Trophoblast cell (in vitro differentiated cells and primary cell): ENCODE results near the gene FHIT.

Source experiments
- DNase-seq, 2 donors: peaks; one replicate each; pipeline ENCODE4 v3.0.0-alpha.2; 2016
- H2AFZ ChIP-seq: 2 replicates; pipeline ENCODE4 v1.6.1; 2013; ENCODE audit warnings: low read length, moderate library complexity, mild to moderate bottlenecking; ENCODE audit not compliant: insufficient read depth, poor library complexity
- H2AK5ac ChIP-seq: 2 replicates; pipeline ENCODE4 v1.6.1; 2013; ENCODE audit warnings: mild to moderate bottlenecking, low read length
- H2BK120ac ChIP-seq: 2 replicates; pipeline ENCODE4 v1.6.1; 2013; ENCODE audit warnings: low read length, mild to moderate bottlenecking, moderate library complexity; ENCODE audit not compliant: insufficient read depth, poor library complexity
- H2BK12ac ChIP-seq: 2 replicates; pipeline ENCODE4 v1.6.1; 2013; ENCODE audit warnings: mild to moderate bottlenecking, low read length, moderate library complexity
- H2BK5ac ChIP-seq: 2 replicates; pipeline ENCODE4 v1.6.1; 2013; ENCODE audit warnings: low read length, low read depth, moderate library complexity, mild to moderate bottlenecking; ENCODE audit not compliant: poor library complexity
- H3K14ac ChIP-seq: 2 replicates; pipeline ENCODE4 v1.6.1; 2013; ENCODE audit warnings: mild to moderate bottlenecking, low read length
- H3K18ac ChIP-seq: 2 replicates; pipeline ENCODE4 v1.6.1; 2013; ENCODE audit warnings: mild to moderate bottlenecking, low read length
- H3K23ac ChIP-seq: 2 replicates; pipeline ENCODE4 v1.6.1; 2013; ENCODE audit warnings: low read length
- H3K27ac ChIP-seq: 2 replicates; pipeline ENCODE4 v1.5.1; 2013; ENCODE audit warnings: low read depth, mild to moderate bottlenecking, inconsistent platforms, low read length, moderate library complexity
- H3K27me3 ChIP-seq: 2 replicates; pipeline ENCODE4 v1.6.1; 2013; ENCODE audit warnings: inconsistent platforms, mild to moderate bottlenecking, low read length, moderate library complexity; ENCODE audit not compliant: insufficient read depth
- H3K36me3 ChIP-seq, 2 experiments: 1 replicate in 1 of 2; 2 replicates in 1 of 2; pipeline ENCODE4 v1.6.1; 2013; ENCODE audit warnings: low read length in 2 of 2, mild to moderate bottlenecking in 2 of 2, moderate library complexity in 1 of 2; ENCODE audit not compliant: insufficient read depth in 2 of 2, control insufficient read depth in 1 of 2
- H3K4ac ChIP-seq: 2 replicates; pipeline ENCODE4 v1.6.1; 2013; ENCODE audit warnings: low read depth, mild to moderate bottlenecking, low read length, moderate library complexity
- H3K4me1 ChIP-seq, 2 experiments: 1 replicate in 1 of 2; 2 replicates in 1 of 2; pipeline ENCODE4 v1.6.1; 2013; ENCODE audit warnings: low read length in 2 of 2, mild to moderate bottlenecking in 2 of 2, moderate library complexity in 1 of 2; ENCODE audit not compliant: insufficient read depth in 2 of 2, control insufficient read depth in 1 of 2
- H3K4me2 ChIP-seq: 2 replicates; pipeline ENCODE4 v1.6.1; 2013; ENCODE audit warnings: inconsistent platforms, mild to moderate bottlenecking, low read length, moderate library complexity
- H3K4me3 ChIP-seq: 2 replicates; pipeline ENCODE4 v1.5.1; 2013; ENCODE audit warnings: mild to moderate bottlenecking, low read depth, low read length, inconsistent platforms
- H3K79me1 ChIP-seq: one replicate; pipeline ENCODE4 v1.6.1; 2013; ENCODE audit warnings: low read length
- H3K79me2 ChIP-seq: 2 replicates; pipeline ENCODE4 v1.6.1; 2013; ENCODE audit warnings: low read length, mild to moderate bottlenecking; ENCODE audit not compliant: control insufficient read depth, insufficient read depth, poor library complexity
- H3K9ac ChIP-seq: 2 replicates; pipeline ENCODE4 v1.6.1; 2013; ENCODE audit warnings: mild to moderate bottlenecking, low read length
- H3K9me3 ChIP-seq: 2 replicates; pipeline ENCODE4 v1.6.1; 2013; ENCODE audit warnings: low read depth, mild to moderate bottlenecking, control low read depth, inconsistent platforms, low read length; ENCODE audit not compliant: insufficient read depth
- H4K12ac ChIP-seq: 2 replicates; pipeline ENCODE4 v1.6.1; 2013; ENCODE audit warnings: low read depth, mild to moderate bottlenecking, low read length, moderate library complexity
- H4K8ac ChIP-seq: 2 replicates; pipeline ENCODE4 v1.6.1; 2013; ENCODE audit warnings: low read depth, mild to moderate bottlenecking, low read length, moderate library complexity
- H4K91ac ChIP-seq: one replicate; pipeline ENCODE4 v1.6.1; 2013; ENCODE audit warnings: low read depth, mild to moderate bottlenecking, low read length, moderate library complexity
- WGBS: extraction: QIAGEN DNeasy Blood & Tissue Kit; methylation state at CpG from one replicate; pipeline ENCODE4 v1.1.7; 2013; ENCODE audit warnings: missing lambda C conversion rate; ENCODE audit not compliant: insufficient read length, insufficient coverage; ENCODE audit errors: extremely low coverage; 5-methylcytosine and 5-hydroxymethylcytosine counted together

FHIT gene

GRCh38 chr3:61162965-61163364 is 88.3 kb downstream of the FHIT start:
- no peak overlapping the region for H3K4ac ChIP-seq

DNA sequence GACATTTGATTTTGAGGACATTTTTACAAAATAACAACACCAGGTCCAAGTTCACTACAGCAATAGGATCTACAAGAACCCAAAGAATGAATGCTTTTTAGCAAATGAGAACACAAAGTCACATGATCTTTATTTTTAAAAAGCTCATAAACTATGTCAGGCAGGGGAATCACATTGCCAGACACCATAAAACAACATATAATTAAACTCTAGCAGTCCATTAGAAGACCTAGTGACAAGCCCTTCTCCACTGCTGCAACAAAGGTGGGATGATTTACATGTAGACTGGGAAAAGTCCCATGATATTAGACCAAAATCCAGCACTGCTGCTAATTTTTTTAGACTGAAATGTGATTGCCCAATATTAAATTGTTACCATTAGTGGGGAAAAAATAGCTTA is 92.6 kb downstream of the FHIT start:
- Histone ChIP-seq H4K12ac (no peak overlapping the region), H3K27me3 (no peaks in the 10 kb centered on the region), H3K27ac (no peak overlapping the region), H2BK12ac (no peak overlapping the region), H2BK5ac (no peak overlapping the region), H3K23ac (no peak overlapping the region), H2BK120ac (no peak overlapping the region), H3K4me2 (no peak overlapping the region), H3K9me3 (no peaks in the 10 kb centered on the region), H3K14ac (no peak overlapping the region), H4K91ac (no peak overlapping the region), H3K9ac (no peak overlapping the region), H3K4me3 (no peak overlapping the region), H3K79me1 (no peaks in the 10 kb centered on the region), H3K79me2 (no peaks in the 10 kb centered on the region), H2AFZ (no peak overlapping the region), H2AK5ac (no peak overlapping the region), H3K4me1 (peaks cover 0 to 2% of the 10 kb centered on the region in 2 experiments), H3K18ac (no peak overlapping the region), H3K36me3 (no peaks in the 10 kb centered on the region), H3K4ac (no peak overlapping the region), H4K8ac (no peak overlapping the region)
- DNase-seq: no peak

More at GRCh38 chr3:61162965-61163364, 88.3 kb downstream of the FHIT start:
- H3K14ac ChIP-seq: no peak overlapping the region
- H4K12ac ChIP-seq: no peak overlapping the region
- no peak for DNase-seq
- H3K27me3 ChIP-seq: no peaks in the 10 kb centered on the region
- no peaks in the 10 kb centered on the region for H3K79me2 ChIP-seq
- no CpG with 5 or more reads among the region's 2 CpGs for WGBS
- H3K9me3 ChIP-seq: no peaks in the 10 kb centered on the region
- H3K79me1 ChIP-seq: no peaks in the 10 kb centered on the region
- H3K18ac ChIP-seq: no peak overlapping the region
- H2BK12ac ChIP-seq: no peak overlapping the region
- peaks cover 0 to 2% of the 10 kb centered on the region in 2 experiments for H3K4me1 ChIP-seq
- H2AK5ac ChIP-seq: no peak overlapping the region
- H2BK120ac ChIP-seq: no peak overlapping the region
- no peak overlapping the region for H4K91ac ChIP-seq
- H2BK5ac ChIP-seq: no peak overlapping the region
- H3K27ac ChIP-seq: no peak overlapping the region
- H3K23ac ChIP-seq: no peak overlapping the region
- no peak overlapping the region for H3K4me3 ChIP-seq
- no peak overlapping the region for H2AFZ ChIP-seq
- no peak overlapping the region for H3K4me2 ChIP-seq
- H3K9ac ChIP-seq: no peak overlapping the region
- H3K36me3 ChIP-seq: no peaks in the 10 kb centered on the region
- no peak overlapping the region for H4K8ac ChIP-seq

- WGBS: no CpG with 5 or more reads among the region's 4 CpGs
Observed at GRCh38 chr3:61158216-61158615, 93.0 kb downstream of the FHIT start.

GRCh38 chr3:61157414-61157813 is 93.8 kb downstream of the FHIT start:
- Histone ChIP-seq H4K12ac (no peak overlapping the region), H4K91ac (no peak overlapping the region), H3K4me1 (no peaks in the 10 kb centered on the region), H2BK5ac (no peak overlapping the region), H4K8ac (no peak overlapping the region), H3K27me3 (no peaks in the 10 kb centered on the region), H3K36me3 (no peaks in the 10 kb centered on the region), H3K4me3 (no peak overlapping the region), H3K23ac (no peak overlapping the region), H3K79me2 (no peaks in the 10 kb centered on the region), H2AK5ac (no peak overlapping the region), H3K18ac (no peak overlapping the region), H3K4me2 (no peak overlapping the region), H3K4ac (no peak overlapping the region), H2AFZ (no peak overlapping the region), H2BK12ac (no peak overlapping the region), H2BK120ac (no peak overlapping the region), H3K79me1 (no peaks in the 10 kb centered on the region), H3K27ac (no peak overlapping the region), H3K9ac (no peak overlapping the region), H3K14ac (no peak overlapping the region), H3K9me3 (no peaks in the 10 kb centered on the region)
- DNase-seq: no peak

More at GRCh38 chr3:61158216-61158615, 93.0 kb downstream of the FHIT start:
- no peaks in the 10 kb centered on the region for H3K4me1 ChIP-seq
- no peak overlapping the region for H3K23ac ChIP-seq
- no peak overlapping the region for H4K12ac ChIP-seq
- H3K4ac ChIP-seq: no peak overlapping the region
- no peak overlapping the region for H2AFZ ChIP-seq
- no peaks in the 10 kb centered on the region for H3K79me2 ChIP-seq
- no peak overlapping the region for H3K4me3 ChIP-seq
- no peak overlapping the region for H2BK5ac ChIP-seq
- no peak overlapping the region for H3K18ac ChIP-seq
- H4K91ac ChIP-seq: no peak overlapping the region
- no peak overlapping the region for H3K9ac ChIP-seq
- H3K27me3 ChIP-seq: no peaks in the 10 kb centered on the region
- H3K9me3 ChIP-seq: no peaks in the 10 kb centered on the region
- no peak overlapping the region for H4K8ac ChIP-seq
- H3K79me1 ChIP-seq: no peaks in the 10 kb centered on the region
- no peak overlapping the region for H3K4me2 ChIP-seq
- no peak overlapping the region for H3K14ac ChIP-seq
- H2BK12ac ChIP-seq: no peak overlapping the region
- H3K36me3 ChIP-seq: no peaks in the 10 kb centered on the region
- DNase-seq: no peak
- H3K27ac ChIP-seq: no peak overlapping the region
- no peak overlapping the region for H2AK5ac ChIP-seq
- no peak overlapping the region for H2BK120ac ChIP-seq
